ENCODE measurements around the gene ANO2.

The ANO2 gene

DNA sequence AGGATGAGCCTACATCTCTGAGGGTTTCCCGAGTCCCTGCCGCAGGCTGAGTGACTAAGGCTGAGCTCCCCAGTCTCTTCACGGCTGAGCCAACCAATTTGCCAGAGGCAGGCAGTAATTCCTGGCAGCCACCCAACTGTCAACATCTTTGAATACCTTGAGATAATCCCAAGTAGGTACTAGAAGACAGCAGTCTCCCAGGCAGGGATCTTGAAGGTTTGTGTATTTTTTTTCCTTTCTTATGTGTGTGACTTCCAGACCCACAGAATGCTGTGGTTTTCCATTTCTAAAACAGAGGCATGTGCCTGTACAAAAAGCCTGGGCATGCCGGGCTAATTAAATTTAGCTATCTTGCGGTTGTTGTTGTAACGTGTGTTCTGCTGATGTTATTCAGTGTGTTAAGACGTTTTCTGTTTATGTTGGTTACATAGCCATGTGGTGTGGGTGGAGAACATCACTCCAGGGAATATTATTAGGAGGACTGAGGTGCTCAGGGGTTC lies 155.5 kb downstream of the ANO2 start:
- no peak for DNase-seq (ENCODE audit: extremely low read depth, low read depth)

GRCh38 chr12:5787828-5788227 lies 157.2 kb downstream of the ANO2 start:
- no peak for DNase-seq (ENCODE audit: extremely low read depth, low read depth)
- TF ChIP-seq, protein P1, sequence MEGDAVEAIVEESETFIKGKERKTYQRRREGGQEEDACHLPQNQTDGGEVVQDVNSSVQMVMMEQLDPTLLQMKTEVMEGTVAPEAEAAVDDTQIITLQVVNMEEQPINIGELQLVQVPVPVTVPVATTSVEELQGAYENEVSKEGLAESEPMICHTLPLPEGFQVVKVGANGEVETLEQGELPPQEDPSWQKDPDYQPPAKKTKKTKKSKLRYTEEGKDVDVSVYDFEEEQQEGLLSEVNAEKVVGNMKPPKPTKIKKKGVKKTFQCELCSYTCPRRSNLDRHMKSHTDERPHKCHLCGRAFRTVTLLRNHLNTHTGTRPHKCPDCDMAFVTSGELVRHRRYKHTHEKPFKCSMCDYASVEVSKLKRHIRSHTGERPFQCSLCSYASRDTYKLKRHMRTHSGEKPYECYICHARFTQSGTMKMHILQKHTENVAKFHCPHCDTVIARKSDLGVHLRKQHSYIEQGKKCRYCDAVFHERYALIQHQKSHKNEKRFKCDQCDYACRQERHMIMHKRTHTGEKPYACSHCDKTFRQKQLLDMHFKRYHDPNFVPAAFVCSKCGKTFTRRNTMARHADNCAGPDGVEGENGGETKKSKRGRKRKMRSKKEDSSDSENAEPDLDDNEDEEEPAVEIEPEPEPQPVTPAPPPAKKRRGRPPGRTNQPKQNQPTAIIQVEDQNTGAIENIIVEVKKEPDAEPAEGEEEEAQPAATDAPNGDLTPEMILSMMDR (IDR thresholded peaks at IDR 0.05; ENCODE audit: low read depth, low read length): no peak

More for the DNA sequence above, 155.5 kb downstream of the ANO2 start:
- TF ChIP-seq, protein P1 (IDR thresholded peaks at IDR 0.05; ENCODE audit: low read depth, low read length): no peak

DNA sequence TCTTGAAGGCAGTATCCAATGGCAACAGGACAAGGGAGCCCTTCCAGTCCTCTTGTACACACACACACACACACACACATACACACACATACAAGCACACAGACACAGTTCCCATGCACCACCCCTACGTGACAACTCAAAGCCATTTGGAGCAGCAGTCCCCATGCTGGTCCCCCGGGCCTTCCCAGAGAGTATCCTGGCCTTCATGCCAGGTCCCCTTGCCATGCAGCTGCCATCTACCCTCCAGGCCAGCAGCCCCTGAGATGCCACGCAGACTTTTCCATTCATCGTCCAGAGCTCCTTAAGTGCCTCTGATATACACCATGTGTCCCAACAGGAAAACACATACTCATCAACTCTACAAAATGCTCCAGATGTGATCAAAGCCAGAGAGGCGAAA lies 159.5 kb downstream of the ANO2 start:
- no peak for DNase-seq (ENCODE audit: extremely low read depth, low read depth)
- TF ChIP-seq, protein P1 (IDR thresholded peaks at IDR 0.05; ENCODE audit: low read depth, low read length): no peak

DNA sequence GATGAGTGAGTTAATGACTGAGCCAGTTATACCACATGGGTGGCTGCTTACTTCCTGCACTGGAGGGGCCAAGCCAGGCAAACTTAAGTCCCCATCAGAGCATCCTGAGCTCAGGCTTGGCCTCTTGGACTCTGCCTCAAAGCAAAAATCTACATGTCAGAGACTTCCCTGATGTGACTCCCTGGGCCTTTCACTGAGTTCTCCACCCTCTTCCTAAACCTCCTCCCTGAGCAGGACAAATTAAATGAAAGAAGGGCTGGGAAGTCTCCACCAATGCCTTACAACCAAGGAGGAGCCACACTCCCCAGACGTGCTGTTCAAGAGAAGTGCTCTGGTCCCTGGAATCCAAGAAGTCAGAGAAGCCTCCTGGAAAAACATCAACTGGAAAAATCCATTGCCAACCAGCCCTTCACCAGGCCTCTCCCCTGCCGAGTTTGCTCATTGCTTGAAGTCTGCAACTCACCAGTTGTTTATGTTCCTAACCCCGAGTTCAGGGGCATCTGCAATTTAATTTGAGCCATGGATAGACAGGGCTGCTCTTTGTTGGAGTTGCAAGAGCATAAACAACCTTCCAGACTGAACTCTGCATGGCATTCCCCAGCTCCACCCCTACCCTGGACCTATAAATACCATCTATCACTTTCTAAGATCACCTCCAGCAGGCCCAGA lies 160.5 kb downstream of the ANO2 start:
- TF ChIP-seq, protein P1 (IDR thresholded peaks at IDR 0.05; ENCODE audit: low read depth, low read length): no peak
- no peak for DNase-seq (ENCODE audit: extremely low read depth, low read depth)

GRCh38 chr12:5783289-5783920 lies 161.7 kb downstream of the ANO2 start:
- TF ChIP-seq, protein P1 (IDR thresholded peaks at IDR 0.05; ENCODE audit: low read depth, low read length): no peak
- DNase-seq (ENCODE audit: extremely low read depth, low read depth): no peak

DNA sequence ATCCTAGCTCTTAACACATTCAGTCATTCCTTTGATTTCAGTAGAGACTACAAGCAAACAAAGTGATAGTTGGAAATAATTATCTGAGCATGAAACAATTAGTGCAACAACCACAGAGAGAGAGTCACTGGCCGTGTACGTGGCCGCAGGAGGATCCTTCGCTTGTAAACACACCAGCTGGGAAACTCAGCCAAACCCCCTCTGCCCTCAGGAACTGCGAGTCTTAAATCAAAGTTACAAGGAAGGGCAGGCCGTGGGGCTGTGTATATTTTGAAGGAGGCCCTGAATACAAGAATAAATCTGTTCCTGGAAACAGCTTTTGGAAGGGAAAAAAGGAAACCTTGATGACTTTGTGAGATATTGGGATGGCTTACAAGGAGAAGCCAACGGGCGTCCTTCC lies 164.5 kb downstream of the ANO2 start:
- no peak for DNase-seq (ENCODE audit: extremely low read depth, low read depth)
- TF ChIP-seq, protein P1 (IDR thresholded peaks at IDR 0.05; ENCODE audit: low read depth, low read length): no peak

GRCh38 chr12:5779401-5779800 lies 165.7 kb downstream of the ANO2 start:
- no peak for DNase-seq (ENCODE audit: extremely low read depth, low read depth)
- TF ChIP-seq, protein P1 (IDR thresholded peaks at IDR 0.05; ENCODE audit: low read depth, low read length): no peak
